ENCODE measurements around the gene NPEPPS. TPM values are rescaled to one million over a fixed set of nuclear protein-coding genes. Genes with fewer than 3 reads are reported as not detected.
A peak's percentile ranks its signal among the peaks of the same experiment; 100 is the strongest.

The NPEPPS gene
- total RNA-seq, 1 experiment from 2014 or later: 137 TPM

DNA sequence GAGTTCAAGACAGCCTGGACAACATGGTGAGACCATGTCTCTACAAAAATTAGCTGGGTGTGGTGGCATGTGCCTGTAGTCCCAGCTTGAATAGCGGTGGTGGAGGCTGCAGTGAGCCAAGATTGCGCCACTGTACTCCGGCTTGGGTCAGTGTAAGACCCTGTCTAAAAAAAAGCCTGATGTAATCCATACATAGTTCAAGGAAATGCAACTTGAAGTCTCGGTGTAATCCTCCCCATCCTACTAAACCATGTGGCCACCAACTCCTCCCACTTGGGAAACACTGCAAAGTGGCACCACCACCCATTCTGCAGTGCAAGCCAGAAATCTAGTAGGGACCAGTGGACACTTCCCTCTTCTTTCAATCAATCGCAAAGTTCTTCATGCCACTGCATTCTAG is 113.4 kb downstream of the NPEPPS start:
- ChIA-PET CTCF (no interaction called here), POLR2A (interaction anchor here (0.6 kb wide), 1 partner anchor 14 kb away, joined by 5 read pairs; no protein-coding TSS in a partner anchor)
- H3K27ac ChIP-seq (ENCODE audit: low read length): no peak overlapping the region
- BruUV-seq (replicated peaks): no TSS peak
- DNase-seq (ENCODE audit: low read depth, low spot score) (no peak), ATAC-seq (no peak)
- no peaks in the 10 kb centered on the region for H3K9me3 ChIP-seq (ENCODE audit: control insufficient read depth, insufficient read depth, low read depth, low read length)
- TF ChIP-seq TCF7L2 (IDR thresholded peaks at IDR 0.05; ENCODE audit: low read depth, low read length) (no peak), POLR2AphosphoS5 (IDR thresholded peaks at IDR 0.05; ENCODE audit: low read depth, low read length) (no peak), SIN3A (IDR thresholded peaks at IDR 0.05; ENCODE audit: borderline replicate concordance, insufficient read depth, low read depth, low read length) (no peak)
- TF ChIP-seq, protein P1, sequence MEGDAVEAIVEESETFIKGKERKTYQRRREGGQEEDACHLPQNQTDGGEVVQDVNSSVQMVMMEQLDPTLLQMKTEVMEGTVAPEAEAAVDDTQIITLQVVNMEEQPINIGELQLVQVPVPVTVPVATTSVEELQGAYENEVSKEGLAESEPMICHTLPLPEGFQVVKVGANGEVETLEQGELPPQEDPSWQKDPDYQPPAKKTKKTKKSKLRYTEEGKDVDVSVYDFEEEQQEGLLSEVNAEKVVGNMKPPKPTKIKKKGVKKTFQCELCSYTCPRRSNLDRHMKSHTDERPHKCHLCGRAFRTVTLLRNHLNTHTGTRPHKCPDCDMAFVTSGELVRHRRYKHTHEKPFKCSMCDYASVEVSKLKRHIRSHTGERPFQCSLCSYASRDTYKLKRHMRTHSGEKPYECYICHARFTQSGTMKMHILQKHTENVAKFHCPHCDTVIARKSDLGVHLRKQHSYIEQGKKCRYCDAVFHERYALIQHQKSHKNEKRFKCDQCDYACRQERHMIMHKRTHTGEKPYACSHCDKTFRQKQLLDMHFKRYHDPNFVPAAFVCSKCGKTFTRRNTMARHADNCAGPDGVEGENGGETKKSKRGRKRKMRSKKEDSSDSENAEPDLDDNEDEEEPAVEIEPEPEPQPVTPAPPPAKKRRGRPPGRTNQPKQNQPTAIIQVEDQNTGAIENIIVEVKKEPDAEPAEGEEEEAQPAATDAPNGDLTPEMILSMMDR (IDR thresholded peaks at IDR 0.05): no peak
- TF ChIP-seq, protein P2, sequence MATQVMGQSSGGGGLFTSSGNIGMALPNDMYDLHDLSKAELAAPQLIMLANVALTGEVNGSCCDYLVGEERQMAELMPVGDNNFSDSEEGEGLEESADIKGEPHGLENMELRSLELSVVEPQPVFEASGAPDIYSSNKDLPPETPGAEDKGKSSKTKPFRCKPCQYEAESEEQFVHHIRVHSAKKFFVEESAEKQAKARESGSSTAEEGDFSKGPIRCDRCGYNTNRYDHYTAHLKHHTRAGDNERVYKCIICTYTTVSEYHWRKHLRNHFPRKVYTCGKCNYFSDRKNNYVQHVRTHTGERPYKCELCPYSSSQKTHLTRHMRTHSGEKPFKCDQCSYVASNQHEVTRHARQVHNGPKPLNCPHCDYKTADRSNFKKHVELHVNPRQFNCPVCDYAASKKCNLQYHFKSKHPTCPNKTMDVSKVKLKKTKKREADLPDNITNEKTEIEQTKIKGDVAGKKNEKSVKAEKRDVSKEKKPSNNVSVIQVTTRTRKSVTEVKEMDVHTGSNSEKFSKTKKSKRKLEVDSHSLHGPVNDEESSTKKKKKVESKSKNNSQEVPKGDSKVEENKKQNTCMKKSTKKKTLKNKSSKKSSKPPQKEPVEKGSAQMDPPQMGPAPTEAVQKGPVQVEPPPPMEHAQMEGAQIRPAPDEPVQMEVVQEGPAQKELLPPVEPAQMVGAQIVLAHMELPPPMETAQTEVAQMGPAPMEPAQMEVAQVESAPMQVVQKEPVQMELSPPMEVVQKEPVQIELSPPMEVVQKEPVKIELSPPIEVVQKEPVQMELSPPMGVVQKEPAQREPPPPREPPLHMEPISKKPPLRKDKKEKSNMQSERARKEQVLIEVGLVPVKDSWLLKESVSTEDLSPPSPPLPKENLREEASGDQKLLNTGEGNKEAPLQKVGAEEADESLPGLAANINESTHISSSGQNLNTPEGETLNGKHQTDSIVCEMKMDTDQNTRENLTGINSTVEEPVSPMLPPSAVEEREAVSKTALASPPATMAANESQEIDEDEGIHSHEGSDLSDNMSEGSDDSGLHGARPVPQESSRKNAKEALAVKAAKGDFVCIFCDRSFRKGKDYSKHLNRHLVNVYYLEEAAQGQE (IDR thresholded peaks at IDR 0.05; ENCODE audit: insufficient read depth in 1 of 2, low read depth in 2 of 2, low read length in 1 of 2): no peak
- H3K27me3 ChIP-seq (ENCODE audit: control insufficient read depth, insufficient read depth, low read length): no peaks in the 10 kb centered on the region
- no peak overlapping the region for H3K4me3 ChIP-seq (ENCODE audit: low read depth in 2 of 2, low read length in 2 of 2)
- intact Hi-C loops (cut with micrococcal nuclease; ENCODE audit: unreplicated experiment): no loop called here
- in situ Hi-C loops (cut with HindIII; ENCODE audit: low pct_unique_long_range_greater_than_20kb, low sequenced_read_pairs): no loop called here
- peaks cover 8% of the 10 kb centered on the region; the same call in 1 of the 2 replicates for H3K4me1 ChIP-seq (ENCODE audit: control insufficient read depth, insufficient read depth, low read length)
- no peaks in the 10 kb centered on the region; the same call in 1 of the 2 replicates for H3K36me3 ChIP-seq (ENCODE audit: control insufficient read depth, insufficient read depth, low read length)

DNA sequence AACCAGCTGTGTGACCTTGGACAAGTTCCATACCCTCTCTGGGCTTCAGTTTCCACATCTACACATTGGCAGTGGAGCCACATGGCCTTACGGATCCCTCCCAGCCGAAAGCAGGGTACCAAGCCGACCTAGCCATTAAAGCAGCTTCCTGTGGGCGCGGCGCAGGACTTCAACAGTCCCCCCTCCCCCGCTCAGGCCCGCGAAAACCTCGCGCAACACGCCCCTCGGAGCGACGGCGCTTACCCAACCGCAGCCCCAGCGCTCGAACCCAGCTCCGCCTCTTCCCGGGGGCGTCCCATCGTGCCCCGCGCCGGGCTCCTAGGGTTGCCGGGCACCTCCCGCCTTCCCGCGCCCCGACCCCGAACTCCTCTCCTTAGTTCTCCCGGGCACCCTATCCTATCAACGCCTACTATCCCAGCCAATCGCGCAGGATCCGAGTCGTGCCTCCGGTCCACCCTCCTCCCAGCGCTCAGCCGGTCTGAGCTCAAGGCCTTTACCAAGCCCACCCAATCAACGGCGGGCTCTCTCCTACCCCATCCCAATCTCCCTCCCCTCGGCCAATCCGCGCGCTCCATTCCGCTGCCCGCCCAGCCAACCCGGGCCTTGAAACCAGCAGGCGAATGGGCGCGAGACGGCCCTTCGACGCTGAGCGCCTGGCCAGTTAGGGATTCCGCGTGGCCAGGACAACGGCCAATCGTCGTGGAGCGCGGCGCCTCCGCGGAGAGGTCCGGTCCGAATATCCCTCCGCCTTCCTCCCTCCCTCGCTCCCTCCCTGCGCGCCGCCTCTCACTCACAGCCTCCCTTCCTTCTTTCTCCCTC is 118.5 kb downstream of the NPEPPS start, which contains the start of gene KPNB1:
KPNB1 (plus strand) TSS at position 767 of the 819 bp plus-strand sequence. CDS start 326 bp downstream, outside the sequence.
- ATAC-seq (peak; percentile 92), DNase-seq (ENCODE audit: low read depth, low spot score) (peak; percentile 94)
- Histone ChIP-seq H3K9me3 (ENCODE audit: control insufficient read depth, insufficient read depth, low read depth, low read length) (no peaks in the 10 kb centered on the region), H3K36me3 (ENCODE audit: control insufficient read depth, insufficient read depth, low read length) (peaks cover 30% of the 10 kb centered on the region), H3K4me3 (ENCODE audit: low read depth in 2 of 2, low read length in 2 of 2) (peak within 1 kb of the TSS; percentile 88 to 96), H3K27ac (ENCODE audit: low read length) (peak within 1 kb of the TSS; percentile 99), H3K27me3 (ENCODE audit: control insufficient read depth, insufficient read depth, low read length) (no peaks in the 10 kb centered on the region), H3K4me1 (ENCODE audit: control insufficient read depth, insufficient read depth, low read length) (peaks cover 37% of the 10 kb centered on the region)
- POLR2A ChIA-PET: interaction anchor here (0.5 to 1.1 kb wide), 6 partner anchors 13 to 182 kb away, joined by 3 to 7 read pairs (median 4); partner anchors contain the start of genes LRRC46 and MRPL10
- in situ Hi-C loops (cut with HindIII; ENCODE audit: low pct_unique_long_range_greater_than_20kb, low sequenced_read_pairs): no loop called here
- intact Hi-C loops (cut with micrococcal nuclease; ENCODE audit: unreplicated experiment): no loop called here
- TF ChIP-seq POLR2AphosphoS5 (IDR thresholded peaks at IDR 0.05; ENCODE audit: low read depth, low read length): peak; percentile 93
- TF ChIP-seq SIN3A (IDR thresholded peaks at IDR 0.05; ENCODE audit: borderline replicate concordance, insufficient read depth, low read depth, low read length): peak; percentile 94; the same call in 1 of the 2 replicates
- TF ChIP-seq TCF7L2 (IDR thresholded peaks at IDR 0.05; ENCODE audit: low read depth, low read length): no peak
- TF ChIP-seq, protein P1 (IDR thresholded peaks at IDR 0.05): no peak
- TF ChIP-seq, protein P2 (IDR thresholded peaks at IDR 0.05; ENCODE audit: insufficient read depth in 1 of 2, low read depth in 2 of 2, low read length in 1 of 2): peak in 1 of 2 experiments; percentile 55; a peak in 1 of 4 replicates
- BruUV-seq (replicated peaks): no TSS peak
- CTCF ChIA-PET: interaction anchor here (0.5 to 0.8 kb wide), 4 partner anchors 34 to 336 kb away, joined by 3 to 4 read pairs (median 3); no protein-coding TSS in a partner anchor

All from Panc1 (cell line).